Epithelial cell of prostate (primary cell): ENCODE data around the gene GABRG3.
A peak's percentile ranks its signal among the peaks of the same experiment; 100 is the strongest.

Source experiments
- DNase-seq: peaks from one replicate; pipeline ENCODE4 v3.0.0-alpha.2; 2011; ENCODE audit warnings: low read depth, low spot score
- H3K27ac ChIP-seq: fragments of 450-650 bp; 2 replicates; pipeline ENCODE4 v1.5.1; 2017; ENCODE audit warnings: mild to moderate bottlenecking

Gene GABRG3

DNA sequence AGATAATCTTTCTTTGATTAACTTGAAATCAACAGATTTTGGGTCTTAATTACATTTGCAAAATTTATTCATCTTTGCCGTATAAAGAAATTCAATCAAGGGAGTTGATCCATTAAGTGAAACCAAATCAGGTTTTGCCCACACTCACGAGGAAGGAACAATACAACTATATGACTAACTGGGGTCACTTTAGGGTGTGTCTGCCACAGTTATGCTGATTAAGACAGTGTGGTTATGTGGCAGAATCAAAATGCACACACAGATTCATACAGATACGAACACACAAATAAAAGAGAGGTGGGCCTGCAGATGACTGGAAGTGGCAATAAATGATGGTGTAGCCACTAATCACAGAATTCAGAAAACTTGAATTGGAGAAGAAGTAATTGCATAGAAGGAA, 543.5 kb downstream of the GABRG3 start:
- peak; percentile 74 for DNase-seq
- H3K27ac ChIP-seq, result peak overlapping the region; percentile 32

DNA sequence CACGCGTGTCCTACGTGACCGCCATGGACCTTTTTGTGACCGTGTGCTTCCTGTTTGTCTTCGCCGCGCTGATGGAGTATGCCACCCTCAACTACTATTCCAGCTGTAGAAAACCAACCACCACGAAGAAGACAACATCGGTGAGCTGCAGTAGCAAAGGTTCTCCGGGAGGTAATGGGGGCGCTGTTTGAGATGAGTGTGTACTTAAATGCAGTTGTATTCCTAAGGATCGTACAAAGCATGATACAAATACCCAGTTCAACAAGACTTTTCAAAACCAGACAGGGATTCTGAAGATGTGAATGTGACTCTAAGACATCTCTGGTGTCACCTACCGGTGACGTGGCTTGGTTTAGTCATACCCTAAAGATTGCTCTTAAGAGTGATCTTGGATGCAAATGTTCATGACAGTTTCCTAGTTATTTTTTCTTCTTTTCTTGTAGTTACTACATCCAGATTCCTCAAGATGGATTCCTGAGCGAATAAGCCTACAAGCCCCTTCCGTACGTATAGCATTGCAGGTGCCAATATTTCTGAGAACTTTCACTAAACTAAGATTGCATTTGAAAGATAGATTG, 556.6 kb downstream of the GABRG3 start:
- DNase-seq, result no peak
- H3K27ac ChIP-seq, result no peak overlapping the region

DNA sequence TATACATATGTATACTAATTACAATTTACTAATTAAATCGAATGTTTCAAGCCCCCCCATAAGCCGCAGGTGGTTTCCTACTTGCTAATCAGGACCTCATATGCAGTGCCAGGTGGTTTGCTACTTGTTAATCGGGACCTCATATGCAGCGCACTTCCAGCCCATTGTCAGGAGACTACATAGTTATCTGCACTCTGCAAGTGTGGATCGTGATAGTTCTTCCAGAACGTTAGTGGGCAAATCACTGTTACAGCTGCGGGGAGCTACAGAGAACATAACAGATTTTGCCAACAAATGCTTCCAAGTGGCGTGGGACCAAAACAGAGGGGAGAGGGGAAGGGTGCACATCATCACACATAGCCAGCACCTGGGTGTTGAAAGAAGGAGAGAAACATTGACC, 558.4 kb downstream of the GABRG3 start:
- no peak overlapping the region for H3K27ac ChIP-seq
- DNase-seq, result no peak

DNA sequence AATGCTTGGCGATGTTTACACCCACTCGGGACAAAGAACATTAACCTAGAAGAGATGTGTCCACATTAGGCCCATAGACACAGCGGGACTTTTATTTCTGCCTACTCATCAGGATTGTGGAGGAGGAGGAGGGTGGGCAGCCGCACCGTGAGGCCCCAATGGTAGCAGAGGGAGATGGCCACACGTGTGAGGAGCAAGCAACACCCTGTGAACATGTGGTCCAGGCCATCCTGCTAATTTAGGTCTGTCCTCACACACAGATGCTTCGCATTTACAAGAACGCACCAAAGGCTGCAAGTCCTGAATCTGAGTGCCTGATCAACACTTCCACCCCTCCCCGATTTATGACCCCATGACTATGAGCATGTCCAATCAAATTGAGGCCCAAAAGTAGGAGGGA, 560.0 kb downstream of the GABRG3 start:
- no peak for DNase-seq
- H3K27ac ChIP-seq, result no peak overlapping the region

DNA sequence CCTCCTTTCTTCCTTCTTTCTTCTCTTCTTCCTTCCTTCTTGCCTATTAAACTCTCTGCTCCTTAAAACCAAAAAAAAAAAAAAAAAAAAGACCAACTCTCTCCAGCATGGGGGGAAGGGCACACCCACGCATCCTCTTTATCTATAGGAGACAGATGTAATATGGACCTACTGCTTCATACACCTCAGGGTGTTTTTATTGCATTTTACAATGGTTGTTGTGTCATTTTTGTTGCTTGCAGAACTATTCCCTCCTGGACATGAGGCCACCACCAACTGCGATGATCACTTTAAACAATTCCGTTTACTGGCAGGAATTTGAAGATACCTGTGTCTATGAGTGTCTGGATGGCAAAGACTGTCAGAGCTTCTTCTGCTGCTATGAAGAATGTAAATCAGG, 561.4 kb downstream of the GABRG3 start:
- H3K27ac ChIP-seq, result no peak overlapping the region
- no peak for DNase-seq

DNA sequence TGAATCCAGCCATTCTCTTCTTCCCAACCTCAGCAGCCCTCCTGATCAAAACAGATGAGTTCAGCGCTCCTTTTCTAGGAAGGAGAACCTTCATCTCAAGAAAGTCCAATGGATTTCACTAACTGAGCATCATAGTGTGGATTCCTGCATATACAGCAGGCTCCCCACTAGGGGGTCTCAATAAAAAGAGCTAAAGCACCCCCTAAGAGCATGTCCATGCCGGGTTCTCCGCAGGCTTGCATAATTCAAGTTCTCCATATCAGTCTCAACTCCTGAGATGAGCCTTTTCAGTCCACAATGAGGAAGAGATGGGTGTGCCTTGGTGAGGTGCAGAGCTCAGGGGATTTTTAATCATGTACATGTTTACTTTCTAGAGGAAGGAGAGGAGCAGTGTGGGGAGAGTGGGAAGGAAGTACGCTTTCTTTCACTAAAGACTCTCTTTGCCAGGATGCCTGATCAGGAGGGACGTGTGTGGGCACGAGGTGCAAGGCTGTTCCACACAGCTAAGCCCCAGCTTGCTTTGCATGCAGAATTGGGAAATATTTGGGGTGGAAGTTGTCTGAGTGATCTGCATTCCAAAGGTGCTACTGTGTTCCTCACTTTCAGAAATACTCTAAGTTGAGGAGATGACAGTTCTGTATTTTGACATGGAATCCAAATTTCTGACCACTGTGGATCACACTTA, 564.6 kb downstream of the GABRG3 start:
- peak overlapping the region; percentile 15 for H3K27ac ChIP-seq
- no peak for DNase-seq

DNA sequence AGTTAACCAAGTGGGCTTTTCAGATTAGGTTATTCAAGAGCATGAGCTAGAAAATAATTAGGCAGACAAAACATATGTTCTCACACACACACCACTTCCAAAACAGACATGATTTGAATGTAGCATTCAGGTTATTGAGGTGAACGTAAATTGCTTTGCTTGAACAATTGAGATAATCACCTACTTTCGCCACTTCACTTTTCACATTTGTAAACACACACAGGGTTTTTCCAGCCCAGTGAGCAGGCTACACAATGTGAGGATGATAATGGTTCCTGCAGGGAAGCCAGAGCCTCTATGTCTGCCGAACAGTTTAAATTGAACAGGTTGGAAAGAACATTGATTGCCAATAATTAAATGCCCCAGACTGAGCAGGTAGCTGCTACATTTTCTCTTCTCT, 567.3 kb downstream of the GABRG3 start:
- H3K27ac ChIP-seq, result no peak overlapping the region
- DNase-seq, result no peak

DNA sequence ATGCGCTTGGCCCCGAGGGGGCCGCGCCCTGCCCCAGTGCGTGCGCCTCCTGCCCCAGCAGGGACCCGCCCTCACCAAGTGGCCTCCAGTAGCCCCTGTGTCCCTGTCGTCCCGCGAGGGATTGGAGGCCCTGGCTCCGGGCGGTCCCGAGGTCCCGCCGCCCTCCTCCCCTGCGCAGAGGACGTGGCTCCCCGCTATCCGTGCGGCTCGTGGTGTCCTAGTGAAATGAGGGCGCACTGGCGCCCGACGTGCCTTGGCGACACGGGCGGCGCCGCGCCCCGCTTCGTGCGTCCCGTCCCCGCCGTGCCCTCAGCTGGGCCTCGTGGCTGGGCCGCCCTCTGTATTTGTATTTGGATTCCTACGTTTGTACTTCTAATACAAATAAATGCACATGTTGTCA, 570.6 kb downstream of the GABRG3 start:
- DNase-seq, result no peak

DNA sequence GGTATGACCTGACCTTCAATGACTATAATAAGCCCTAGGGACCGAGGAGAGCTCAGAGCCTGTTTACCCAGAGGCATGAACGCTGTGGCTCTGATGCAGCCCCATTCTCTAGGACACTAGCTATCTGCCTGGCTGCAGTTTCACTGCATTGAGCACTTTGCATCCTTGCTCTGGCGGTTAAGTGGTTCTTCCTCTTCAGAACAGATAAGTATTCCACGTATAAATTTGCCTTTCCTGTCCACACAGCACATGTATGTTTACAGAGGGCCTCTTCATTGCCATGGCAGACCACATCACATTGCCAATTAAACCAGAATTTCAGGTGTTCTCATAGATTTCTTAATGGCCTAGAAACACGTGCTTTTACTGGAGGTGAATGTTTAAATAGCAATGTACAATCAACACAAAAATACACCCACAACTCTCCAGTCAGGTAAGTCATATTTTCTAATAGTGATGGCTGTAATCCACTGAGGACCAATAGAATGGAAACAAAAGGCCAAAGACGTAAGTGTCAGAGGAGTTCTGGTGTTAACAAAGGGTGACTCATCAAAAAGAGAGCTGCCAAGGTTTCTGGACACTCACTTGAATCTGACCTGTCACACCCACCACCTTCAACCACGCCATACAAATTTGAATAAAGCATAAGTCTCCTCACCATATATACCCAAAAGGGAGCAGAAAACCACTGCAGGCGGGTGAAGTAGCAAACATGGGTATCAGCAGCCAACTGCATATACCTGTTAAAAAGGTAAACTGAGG, 574.7 kb downstream of the GABRG3 start:
- no peak for DNase-seq
- no peak overlapping the region for H3K27ac ChIP-seq

More for the DNA sequence above, 570.6 kb downstream of the GABRG3 start:
- no peak overlapping the region for H3K27ac ChIP-seq

DNA sequence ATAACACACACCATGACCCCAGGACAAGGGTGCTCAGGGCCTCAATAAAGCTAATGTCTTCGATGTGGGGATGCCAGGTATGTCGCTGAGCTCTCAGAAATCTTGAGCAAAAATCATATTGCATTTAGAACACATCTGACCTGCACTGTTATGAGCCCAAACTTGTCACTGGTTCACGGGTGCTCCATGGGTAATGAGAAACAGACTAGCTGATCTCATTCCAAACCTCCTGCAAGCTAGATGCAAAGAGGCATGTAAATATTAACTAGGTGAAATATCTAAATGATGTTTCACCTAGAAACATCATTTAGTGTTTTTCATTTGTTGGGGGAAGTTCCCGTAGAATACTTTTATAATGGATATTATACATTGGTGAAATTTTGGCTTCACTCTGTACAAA, 578.8 kb downstream of the GABRG3 start:
- no peak for DNase-seq
- H3K27ac ChIP-seq, result no peak overlapping the region

DNA sequence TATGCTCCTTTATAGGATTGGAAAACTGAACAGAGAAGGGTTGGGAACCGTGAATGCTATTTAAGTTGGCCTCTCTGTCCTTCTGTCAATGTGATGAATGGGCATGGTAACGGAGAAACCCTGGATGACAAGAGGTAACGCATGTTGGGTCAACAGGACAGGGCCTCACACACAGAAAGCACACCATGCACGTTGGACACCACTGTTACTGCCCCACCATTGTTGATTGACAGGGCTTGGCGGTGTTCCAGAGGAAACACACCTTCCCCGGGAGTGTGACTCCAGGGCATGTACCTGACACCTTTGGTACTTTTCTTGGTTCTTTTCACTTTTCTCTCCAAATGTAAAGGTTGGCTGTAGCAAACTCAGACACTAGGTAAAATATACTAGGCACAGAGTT, 579.7 kb downstream of the GABRG3 start:
- no peak for DNase-seq
- no peak overlapping the region for H3K27ac ChIP-seq

DNA sequence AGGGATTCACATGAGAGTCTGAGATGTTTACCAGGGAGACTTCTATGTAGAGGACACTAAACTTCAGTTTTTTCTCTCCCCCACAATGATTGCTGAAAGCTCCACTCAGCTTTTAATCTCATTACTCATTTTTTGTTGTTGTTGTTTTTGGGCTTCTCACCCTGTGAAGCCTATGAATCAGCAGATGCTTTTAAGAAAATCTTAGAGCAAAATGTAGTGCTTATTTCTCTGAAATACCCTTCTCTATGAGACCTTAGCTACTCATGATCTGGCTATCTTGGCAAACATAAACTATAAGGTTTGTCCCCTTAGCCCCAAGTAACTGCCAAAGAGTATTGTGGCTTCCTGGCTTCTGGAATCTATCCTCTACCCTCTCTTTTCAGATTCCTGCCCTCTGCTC, 590.8 kb downstream of the GABRG3 start:
- no peak overlapping the region for H3K27ac ChIP-seq
- no peak for DNase-seq

DNA sequence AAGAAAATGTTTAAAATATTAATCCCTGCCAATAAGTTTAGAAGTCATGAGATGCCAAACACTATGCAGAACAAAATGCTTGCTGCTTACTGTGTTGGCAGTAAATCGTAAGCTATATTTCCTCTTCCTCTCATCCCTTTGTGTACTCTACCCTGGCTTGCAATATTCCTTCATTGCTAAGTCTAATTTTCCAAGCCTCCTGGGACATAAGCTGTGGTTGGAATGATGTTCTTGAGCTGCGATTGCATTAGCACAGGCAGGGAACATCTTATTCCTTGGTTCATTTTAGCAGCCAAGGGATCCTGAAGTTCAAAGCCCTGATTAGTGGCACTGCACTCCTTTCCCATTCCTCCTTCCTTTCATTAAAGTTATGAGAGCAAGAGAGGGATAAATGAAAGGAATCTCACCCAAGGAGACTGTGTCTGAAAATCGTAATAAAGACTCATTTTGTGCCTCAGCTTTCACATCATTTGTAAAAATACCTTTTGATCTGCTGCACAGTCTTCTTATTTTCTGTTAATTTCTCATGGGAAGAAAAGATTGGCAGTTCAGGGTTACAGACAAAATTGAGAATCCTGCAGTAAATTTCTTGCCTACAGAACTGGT, 592.9 kb downstream of the GABRG3 start:
- DNase-seq, result no peak

DNA sequence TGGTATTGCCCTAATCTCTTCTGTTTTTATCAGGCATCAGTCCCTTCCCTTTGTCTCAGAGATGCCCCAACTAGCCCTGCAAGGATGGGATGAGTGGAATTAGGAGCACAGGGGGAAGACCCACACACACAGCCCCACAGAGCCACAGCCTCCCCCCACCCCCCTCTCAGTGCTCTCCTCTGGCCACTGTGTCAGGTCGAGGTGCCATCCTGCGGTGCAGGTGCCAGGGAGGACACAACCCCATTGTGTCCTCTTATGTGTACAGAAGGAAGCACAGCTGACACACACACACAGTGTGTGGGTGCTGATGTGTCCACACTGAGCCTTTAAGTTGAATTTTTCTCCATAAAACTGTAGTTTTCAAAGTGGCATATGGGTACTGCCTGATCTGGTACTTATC, 593.7 kb downstream of the GABRG3 start:
- H3K27ac ChIP-seq, result no peak overlapping the region
- no peak for DNase-seq

More for the DNA sequence above, 592.9 kb downstream of the GABRG3 start:
- H3K27ac ChIP-seq, result no peak overlapping the region

DNA sequence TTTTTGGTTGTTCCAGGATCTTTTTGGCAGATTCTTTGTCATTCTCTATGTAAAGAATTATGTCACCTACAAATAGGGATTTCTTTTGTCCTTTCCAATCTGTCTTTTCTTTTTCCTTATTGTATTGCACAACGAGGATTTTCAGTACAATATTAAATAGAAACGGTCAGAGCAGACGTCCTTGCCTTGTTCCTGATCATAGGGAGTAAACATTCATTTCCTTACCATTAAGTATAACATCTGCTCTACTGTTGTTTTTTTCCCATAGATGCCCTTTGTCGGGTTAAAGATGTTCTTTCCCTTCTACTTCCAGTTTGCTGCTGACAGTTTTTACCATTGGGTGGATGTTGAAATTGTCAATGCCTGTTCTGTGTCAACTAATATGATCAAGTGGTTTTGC, 599.8 kb downstream of the GABRG3 start:
- no peak overlapping the region for H3K27ac ChIP-seq
- DNase-seq, result no peak

DNA sequence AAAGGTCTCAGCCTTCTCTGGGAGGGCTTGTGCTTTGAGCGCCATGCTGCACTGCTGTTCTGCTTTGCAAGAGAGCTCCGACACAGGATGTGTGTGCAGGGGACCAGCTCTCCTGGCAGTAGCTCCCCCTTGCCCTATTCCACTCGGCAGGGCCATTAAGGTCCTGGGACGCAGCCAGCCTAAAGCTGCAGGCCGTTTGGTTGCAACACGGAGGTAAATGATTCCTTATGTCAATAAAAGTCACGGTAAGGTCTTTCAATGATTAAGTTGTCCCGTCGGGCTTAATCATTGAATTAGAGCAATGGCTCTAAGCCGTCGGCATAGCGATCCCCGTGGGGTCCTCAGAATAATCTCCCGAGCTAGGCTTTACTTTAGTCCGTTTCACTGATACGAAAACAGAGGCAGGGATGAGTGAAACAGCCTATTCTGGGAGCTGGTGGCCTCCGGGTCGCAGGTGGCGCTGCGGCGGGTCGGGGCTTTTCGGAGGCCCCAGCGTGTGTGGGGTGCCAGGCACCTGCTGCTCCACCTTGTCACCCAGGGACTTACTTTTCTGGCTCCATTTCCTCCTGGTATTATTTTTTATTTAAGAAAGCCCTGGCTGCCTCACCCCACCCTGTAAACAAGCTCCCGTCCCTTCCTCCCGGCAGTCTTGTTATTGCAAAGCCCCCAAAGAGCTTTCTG, 603.0 kb downstream of the GABRG3 start:
- no peak for DNase-seq
- H3K27ac ChIP-seq, result no peak overlapping the region

DNA sequence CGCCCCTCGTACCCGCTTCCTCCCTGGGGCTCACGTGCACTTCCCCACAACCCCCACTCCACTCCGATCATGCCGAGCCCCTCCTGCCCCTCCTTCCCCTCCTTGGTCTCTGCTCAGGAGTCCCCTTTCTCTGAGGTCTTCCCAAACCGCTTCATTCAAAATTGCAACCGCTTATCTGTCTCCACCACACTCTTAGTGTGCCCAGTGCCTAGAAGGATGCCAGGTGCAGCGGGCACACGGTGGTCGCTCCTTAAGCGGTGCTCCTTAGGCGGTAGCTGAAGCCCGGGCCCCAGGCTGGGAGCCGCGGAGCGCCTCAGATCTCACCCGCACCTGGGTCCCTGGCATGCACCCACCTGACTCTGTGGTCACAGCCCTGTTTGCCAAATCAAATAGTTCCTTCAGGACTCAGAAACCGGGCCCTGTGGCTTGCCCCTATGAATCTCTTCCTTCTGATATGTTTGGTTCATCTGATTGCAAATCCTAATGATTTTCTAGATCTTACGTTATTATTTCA, 603.6 kb downstream of the GABRG3 start:
- DNase-seq, result no peak

DNA sequence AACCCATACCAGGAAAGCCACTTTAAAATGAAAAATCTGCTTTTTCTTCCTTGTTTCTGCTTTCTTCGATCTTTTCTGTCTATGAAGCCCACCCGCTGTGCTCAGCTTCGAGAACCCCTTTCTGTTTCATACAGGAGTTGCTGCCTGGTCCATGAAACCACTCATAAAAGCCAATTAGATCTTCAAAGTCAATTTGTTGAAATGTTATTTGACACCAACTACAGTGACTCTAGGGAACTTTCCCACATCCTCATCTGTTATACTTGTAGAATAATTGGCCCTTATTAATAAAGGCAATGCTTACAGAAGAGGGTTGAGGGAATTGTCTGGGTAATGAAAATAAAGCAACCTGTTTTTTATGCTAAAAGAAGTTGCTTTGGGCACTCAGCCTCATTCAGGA, 604.5 kb downstream of the GABRG3 start:
- H3K27ac ChIP-seq, result no peak overlapping the region
- DNase-seq, result no peak

More for the DNA sequence above, 603.6 kb downstream of the GABRG3 start:
- H3K27ac ChIP-seq, result no peak overlapping the region

DNA sequence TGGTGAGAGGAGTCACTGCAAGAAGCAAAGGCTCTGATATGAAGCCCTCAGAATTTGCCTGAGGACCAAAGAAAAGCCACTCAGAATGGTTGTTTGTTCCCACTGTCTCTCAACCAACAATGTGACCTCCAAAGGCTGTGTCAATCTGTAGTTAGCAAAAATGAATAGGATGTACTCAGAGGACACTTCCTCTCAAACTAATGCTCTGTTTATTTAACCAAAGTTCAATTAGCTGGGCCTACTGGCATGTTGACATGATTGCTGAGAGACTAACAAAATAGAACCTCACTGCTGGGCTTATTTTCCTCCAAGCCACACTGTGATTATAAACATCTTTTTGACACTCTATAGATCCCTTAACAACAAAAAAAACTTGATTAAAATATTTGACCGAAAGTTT, 605.6 kb downstream of the GABRG3 start:
- no peak for DNase-seq
- H3K27ac ChIP-seq, result no peak overlapping the region

DNA sequence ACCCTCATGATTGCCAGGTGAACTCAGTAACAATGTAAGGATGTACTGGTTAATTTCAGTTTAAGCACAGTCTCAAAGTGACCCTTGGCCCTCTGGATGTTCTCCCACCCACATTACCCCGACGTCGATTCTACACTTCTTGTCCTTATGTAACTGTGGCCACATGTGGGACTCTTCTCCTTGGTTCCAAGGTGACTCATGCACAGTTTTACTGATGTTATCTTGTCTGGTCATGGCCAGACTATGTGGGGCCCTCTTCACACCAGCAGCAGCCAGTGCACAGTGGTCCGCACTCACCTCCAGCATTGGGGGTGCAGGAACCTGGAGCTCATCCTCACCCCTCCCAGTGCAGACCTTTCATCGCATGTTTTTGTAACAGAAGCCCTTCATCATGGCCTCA, 608.8 kb downstream of the GABRG3 start:
- DNase-seq, result no peak
- H3K27ac ChIP-seq, result no peak overlapping the region
